Prostate gland (tissue), 2 donors: ENCODE results near the gene XPO4. TPM values are rescaled to one million over a fixed set of nuclear protein-coding genes. Genes with fewer than 3 reads are reported as not detected.

Experiments
- DNase-seq: peaks from one replicate; pipeline ENCODE4 v3.0.0-alpha.2; 2019; ENCODE audit warnings: low spot score
- H3K27ac ChIP-seq, 2 donors: fragments of 200-600 bp; sonication (generic); 2 replicates each; pipeline ENCODE4 v1.5.1; 2017 to 2019
- H3K27me3 ChIP-seq: fragments of 200-600 bp; sonication (generic); replicated peaks from 2 replicates; pipeline ENCODE4 v1.5.1; 2019; ENCODE audit not compliant: insufficient read depth
- H3K36me3 ChIP-seq, 2 donors: fragments of 200-600 bp; sonication (generic); 1 replicate in 1 of 2; 2 replicates in 1 of 2; pipeline versions ENCODE4 v1.5.1 to v1.8.1; 2017 to 2019
- H3K4me1 ChIP-seq: fragments of 200-600 bp; sonication (generic); replicated peaks from 2 replicates; pipeline ENCODE4 v1.5.1; 2019
- H3K4me3 ChIP-seq, 2 donors: fragments of 200-600 bp; sonication (generic); 2 replicates each; pipeline ENCODE4 v1.5.1; 2017 to 2019
- H3K9me3 ChIP-seq: fragments of 200-600 bp; sonication (generic); 2 replicates; pipeline ENCODE4 v1.5.1; 2017
- POLR2A ChIP-seq: fragments of 450-650 bp; IDR thresholded peaks from one replicate; pipeline ENCODE4 v1.6.1; 2016; ENCODE audit warnings: antibody characterized with exemption, mild to moderate bottlenecking
- POLR2AphosphoS5 ChIP-seq: sonication (generic); formaldehyde crosslinking; IDR thresholded peaks from one replicate; pipeline ENCODE4 v1.6.1; 2017; ENCODE audit warnings: antibody characterized with exemption
- WGBS: methylation state at CpG from one replicate; pipeline ENCODE4 v1.1.5; 2018; 5-methylcytosine and 5-hydroxymethylcytosine counted together
- intact Hi-C: fragments of 100-400 bp; cut with DNase I; formaldehyde crosslinking; loops from one replicate; pipeline ENCODE4 v1.14.2; 2022
- total RNA-seq, 2 donors: library from RNA; depleted of rRNA; stranded (reverse); fragments of >200 nt; gene quantifications; one replicate each; pipeline ENCODE4 v1.1.0, GENCODE V29; 2016
- TF ChIP-seq, protein P1 (sequence below), 4 experiments: fragments of 200-600 bp in 2 of 4; fragments of 450-650 bp in 2 of 4; sonication (generic) in 2 of 4; IDR thresholded peaks; 1 replicate in 3 of 4; 2 replicates in 1 of 4; pipeline ENCODE4 v1.5.1; 2016 to 2019; ENCODE audit warnings: antibody characterized with exemption in 4 of 4, mild to moderate bottlenecking in 2 of 4, moderate library complexity in 2 of 4

The XPO4 gene
- total RNA-seq, 2 donors from 2014 or later, result 13.3 to 21.0 TPM

DNA sequence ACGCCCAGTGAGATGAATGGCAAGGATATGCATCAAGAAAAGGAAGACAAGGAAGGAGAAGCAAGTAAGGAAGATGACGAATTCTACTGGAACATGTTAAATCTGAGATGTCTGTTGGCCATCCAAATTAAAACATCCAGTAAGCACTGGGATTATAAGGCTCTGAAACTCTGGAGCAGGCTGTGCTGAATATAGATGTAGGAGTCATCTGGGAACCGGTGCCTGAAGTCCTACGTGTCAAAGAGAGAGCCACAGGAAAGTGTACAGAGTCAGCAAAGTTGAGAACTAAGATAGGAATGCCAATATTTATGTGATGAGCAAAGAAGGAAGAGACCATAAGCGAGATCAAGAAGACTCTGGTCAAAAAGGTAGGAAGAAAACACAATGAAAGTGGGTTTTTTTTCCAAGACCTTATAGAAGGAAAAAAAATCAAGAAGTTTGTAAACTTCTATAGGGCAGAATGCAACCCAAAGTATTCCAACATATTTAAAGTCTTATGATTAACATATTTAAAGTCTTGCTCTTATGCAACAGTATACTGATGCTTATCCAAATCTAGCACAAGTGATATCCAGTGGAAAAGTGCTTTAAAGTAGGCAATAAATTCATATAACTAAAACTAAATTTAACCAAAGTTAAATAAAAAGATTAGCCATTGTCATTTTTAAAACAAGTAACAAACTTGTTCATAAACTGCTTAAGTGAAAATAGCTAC is 77.6 kb downstream of the XPO4 start:
- TF ChIP-seq, protein P1, sequence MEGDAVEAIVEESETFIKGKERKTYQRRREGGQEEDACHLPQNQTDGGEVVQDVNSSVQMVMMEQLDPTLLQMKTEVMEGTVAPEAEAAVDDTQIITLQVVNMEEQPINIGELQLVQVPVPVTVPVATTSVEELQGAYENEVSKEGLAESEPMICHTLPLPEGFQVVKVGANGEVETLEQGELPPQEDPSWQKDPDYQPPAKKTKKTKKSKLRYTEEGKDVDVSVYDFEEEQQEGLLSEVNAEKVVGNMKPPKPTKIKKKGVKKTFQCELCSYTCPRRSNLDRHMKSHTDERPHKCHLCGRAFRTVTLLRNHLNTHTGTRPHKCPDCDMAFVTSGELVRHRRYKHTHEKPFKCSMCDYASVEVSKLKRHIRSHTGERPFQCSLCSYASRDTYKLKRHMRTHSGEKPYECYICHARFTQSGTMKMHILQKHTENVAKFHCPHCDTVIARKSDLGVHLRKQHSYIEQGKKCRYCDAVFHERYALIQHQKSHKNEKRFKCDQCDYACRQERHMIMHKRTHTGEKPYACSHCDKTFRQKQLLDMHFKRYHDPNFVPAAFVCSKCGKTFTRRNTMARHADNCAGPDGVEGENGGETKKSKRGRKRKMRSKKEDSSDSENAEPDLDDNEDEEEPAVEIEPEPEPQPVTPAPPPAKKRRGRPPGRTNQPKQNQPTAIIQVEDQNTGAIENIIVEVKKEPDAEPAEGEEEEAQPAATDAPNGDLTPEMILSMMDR (IDR thresholded peaks at IDR 0.05), result no peak
- TF ChIP-seq POLR2A, result no peak
- TF ChIP-seq POLR2AphosphoS5, result no peak
- Histone ChIP-seq H3K9me3 (no peaks in the 10 kb centered on the region), H3K4me3 (no peak overlapping the region), H3K27me3 (no peaks in the 10 kb centered on the region), H3K36me3 (no peaks in the 10 kb centered on the region), H3K4me1 (no peaks in the 10 kb centered on the region), H3K27ac (no peak overlapping the region)
- no peak for DNase-seq
- 81% methylated on average over 5 of the region's 5 CpGs for whole genome bisulfite sequencing
- intact Hi-C loops, result loop anchor here (5.0 kb wide), 1 partner anchor 328 kb away; no protein-coding TSS in a partner anchor

DNA sequence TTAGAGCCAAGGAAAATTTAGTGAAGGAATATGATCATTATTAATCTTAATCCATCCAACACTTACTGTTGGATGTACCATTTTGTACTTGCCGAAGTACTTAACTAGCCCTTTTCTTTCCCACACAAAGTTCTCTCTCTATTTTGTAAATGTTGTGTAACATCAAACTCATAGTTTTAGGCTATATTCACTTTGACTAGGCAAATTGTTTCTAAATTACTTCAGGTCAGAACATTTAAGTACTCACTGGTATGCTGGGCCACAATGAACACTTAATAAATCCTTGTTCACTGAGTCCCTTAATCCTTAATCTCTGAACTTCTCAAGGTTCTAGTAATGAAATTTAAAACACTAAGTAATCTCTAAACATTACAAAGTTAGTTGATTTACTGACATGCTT is 79.5 kb downstream of the XPO4 start:
- Histone ChIP-seq H3K4me1 (no peaks in the 10 kb centered on the region), H3K9me3 (no peaks in the 10 kb centered on the region), H3K4me3 (no peak overlapping the region), H3K27ac (no peak overlapping the region), H3K27me3 (no peaks in the 10 kb centered on the region), H3K36me3 (no peaks in the 10 kb centered on the region)
- DNase-seq, result no peak
- intact Hi-C loops, result no loop called here
- no peak for TF ChIP-seq POLR2A
- TF ChIP-seq, protein P1 (IDR thresholded peaks at IDR 0.05), result no peak
- TF ChIP-seq POLR2AphosphoS5, result no peak
- WGBS, result 100% methylated on average over 1 of the region's 1 CpG

DNA sequence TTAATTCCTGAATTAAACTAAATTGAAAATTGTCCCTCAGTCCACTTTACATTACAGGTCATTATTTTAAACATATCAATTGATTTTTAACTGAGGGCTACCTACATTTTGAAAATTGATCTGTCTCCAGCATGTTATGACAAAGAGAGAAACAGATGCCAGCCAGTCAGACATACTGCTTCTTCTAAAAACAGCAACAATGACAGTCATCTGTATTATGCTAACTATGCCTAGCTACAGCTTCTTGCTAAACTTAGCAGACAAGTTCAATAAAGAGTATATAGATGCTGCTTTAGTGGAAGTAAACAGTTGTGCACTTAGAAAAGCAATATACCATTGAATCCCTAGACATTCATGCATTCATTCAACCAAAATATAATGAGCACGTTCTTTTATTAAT is 80.1 kb downstream of the XPO4 start:
- Histone ChIP-seq H3K27me3 (no peaks in the 10 kb centered on the region), H3K36me3 (no peaks in the 10 kb centered on the region), H3K27ac (no peak overlapping the region), H3K4me3 (no peak overlapping the region), H3K4me1 (no peaks in the 10 kb centered on the region), H3K9me3 (no peaks in the 10 kb centered on the region)
- 96% methylated on average over 1 of the region's 1 CpG for WGBS
- TF ChIP-seq, protein P1 (IDR thresholded peaks at IDR 0.05), result no peak
- no peak for TF ChIP-seq POLR2A
- TF ChIP-seq POLR2AphosphoS5, result no peak
- intact Hi-C loops, result no loop called here
- DNase-seq, result no peak

DNA sequence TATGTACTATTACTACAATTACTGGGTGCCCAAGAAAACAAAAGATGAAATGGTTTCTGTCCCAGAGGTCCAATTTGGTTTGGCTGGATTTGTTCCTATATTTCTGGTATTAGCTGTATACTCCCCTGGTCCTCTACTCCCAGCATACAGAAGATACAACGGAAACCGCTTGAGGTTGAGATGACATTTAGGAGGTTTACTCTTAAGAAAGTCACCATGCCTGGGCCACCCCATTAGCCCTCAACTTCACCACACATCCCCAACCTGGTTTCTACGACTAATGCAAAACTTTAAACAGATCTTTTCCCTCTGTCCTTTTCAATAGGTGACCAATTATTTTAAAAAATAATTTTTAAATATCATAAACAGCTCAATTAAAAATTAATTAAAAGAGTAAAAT is 82.8 kb downstream of the XPO4 start:
- intact Hi-C loops, result loop anchor here (10.0 kb wide), 1 partner anchor 225 kb away; no protein-coding TSS in a partner anchor
- H3K4me3 ChIP-seq, result no peak overlapping the region
- H3K9me3 ChIP-seq, result no peaks in the 10 kb centered on the region
- 96% methylated on average over 3 of the region's 3 CpGs for WGBS
- H3K27me3 ChIP-seq, result no peaks in the 10 kb centered on the region
- H3K36me3 ChIP-seq, result no peaks in the 10 kb centered on the region
- H3K4me1 ChIP-seq, result no peaks in the 10 kb centered on the region
- no peak overlapping the region for H3K27ac ChIP-seq
- no peak for TF ChIP-seq POLR2AphosphoS5
- no peak for TF ChIP-seq POLR2A
- TF ChIP-seq, protein P1 (IDR thresholded peaks at IDR 0.05), result no peak
- DNase-seq, result no peak

DNA sequence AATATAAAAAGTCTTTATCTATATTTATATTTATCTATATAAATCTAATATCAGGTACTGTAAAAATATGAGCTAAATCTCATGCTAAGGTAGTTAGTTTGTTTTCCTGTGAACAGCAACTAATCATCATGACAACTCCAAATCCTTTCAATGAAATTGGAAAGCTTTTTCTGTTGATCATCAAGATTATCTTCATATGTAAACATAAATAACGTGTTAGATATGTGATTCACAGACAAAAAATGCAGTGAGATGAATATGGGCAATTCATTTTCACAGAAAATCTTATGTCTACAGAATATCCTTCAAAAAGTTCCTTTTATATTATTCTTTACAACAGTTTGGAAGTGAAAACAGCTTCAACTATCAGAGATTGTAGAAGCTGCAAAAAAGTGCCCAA is 87.1 kb downstream of the XPO4 start:
- DNase-seq, result no peak
- no peak for TF ChIP-seq POLR2AphosphoS5
- TF ChIP-seq, protein P1 (IDR thresholded peaks at IDR 0.05), result no peak
- TF ChIP-seq POLR2A, result no peak
- 38% methylated on average over 1 of the region's 1 CpG for WGBS
- no peaks in the 10 kb centered on the region for H3K4me1 ChIP-seq
- intact Hi-C loops, result loop anchor here (10.0 kb wide), 1 partner anchor 229 kb away; no protein-coding TSS in a partner anchor
- H3K27me3 ChIP-seq, result no peaks in the 10 kb centered on the region
- no peaks in the 10 kb centered on the region for H3K36me3 ChIP-seq
- no peak overlapping the region for H3K4me3 ChIP-seq
- no peaks in the 10 kb centered on the region for H3K9me3 ChIP-seq
- H3K27ac ChIP-seq, result no peak overlapping the region
